Measurements from ENCODE around the gene MAP3K15. TPM values are rescaled to one million over a fixed set of nuclear protein-coding genes. Genes with fewer than 3 reads are reported as not detected.

Gene MAP3K15
- total and polyA plus RNA-seq, 2 of the 13 experiments (the other 11 are each of a cell fraction or from before 2014, with no cell fraction given) = 3.9 to 6.4 TPM

DNA sequence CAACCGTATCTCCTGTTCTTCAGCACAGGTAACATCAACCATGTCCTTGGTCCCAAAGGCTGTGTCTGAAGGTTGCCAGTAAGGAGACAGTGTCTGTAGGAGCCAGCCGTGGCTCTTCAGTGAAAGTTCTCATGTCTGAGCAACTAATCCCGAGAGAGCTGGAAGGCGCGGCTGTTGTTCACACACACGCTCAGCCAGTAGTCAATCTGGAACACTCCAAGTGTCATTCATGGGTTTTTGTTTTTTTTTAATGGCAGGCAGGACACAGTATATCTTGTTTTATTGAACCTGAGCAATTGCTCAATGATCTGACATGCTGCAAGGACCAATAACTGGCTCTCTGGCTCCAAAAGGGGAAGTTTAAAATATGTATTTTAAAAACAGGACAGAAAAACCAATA, 48.4 kb upstream of the MAP3K15 start (continued):
- TF ChIP-seq, protein P1, sequence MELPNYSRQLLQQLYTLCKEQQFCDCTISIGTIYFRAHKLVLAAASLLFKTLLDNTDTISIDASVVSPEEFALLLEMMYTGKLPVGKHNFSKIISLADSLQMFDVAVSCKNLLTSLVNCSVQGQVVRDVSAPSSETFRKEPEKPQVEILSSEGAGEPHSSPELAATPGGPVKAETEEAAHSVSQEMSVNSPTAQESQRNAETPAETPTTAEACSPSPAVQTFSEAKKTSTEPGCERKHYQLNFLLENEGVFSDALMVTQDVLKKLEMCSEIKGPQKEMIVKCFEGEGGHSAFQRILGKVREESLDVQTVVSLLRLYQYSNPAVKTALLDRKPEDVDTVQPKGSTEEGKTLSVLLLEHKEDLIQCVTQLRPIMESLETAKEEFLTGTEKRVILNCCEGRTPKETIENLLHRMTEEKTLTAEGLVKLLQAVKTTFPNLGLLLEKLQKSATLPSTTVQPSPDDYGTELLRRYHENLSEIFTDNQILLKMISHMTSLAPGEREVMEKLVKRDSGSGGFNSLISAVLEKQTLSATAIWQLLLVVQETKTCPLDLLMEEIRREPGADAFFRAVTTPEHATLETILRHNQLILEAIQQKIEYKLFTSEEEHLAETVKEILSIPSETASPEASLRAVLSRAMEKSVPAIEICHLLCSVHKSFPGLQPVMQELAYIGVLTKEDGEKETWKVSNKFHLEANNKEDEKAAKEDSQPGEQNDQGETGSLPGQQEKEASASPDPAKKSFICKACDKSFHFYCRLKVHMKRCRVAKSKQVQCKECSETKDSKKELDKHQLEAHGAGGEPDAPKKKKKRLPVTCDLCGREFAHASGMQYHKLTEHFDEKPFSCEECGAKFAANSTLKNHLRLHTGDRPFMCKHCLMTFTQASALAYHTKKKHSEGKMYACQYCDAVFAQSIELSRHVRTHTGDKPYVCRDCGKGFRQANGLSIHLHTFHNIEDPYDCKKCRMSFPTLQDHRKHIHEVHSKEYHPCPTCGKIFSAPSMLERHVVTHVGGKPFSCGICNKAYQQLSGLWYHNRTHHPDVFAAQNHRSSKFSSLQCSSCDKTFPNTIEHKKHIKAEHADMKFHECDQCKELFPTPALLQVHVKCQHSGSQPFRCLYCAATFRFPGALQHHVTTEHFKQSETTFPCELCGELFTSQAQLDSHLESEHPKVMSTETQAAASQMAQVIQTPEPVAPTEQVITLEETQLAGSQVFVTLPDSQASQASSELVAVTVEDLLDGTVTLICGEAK (IDR thresholded peaks at IDR 0.05) = no peak
- TF ChIP-seq, protein P1 (CRISPR knock-in tag; IDR thresholded peaks at IDR 0.05) = no peak
- TF ChIP-seq ZNF841 (CRISPR knock-in tag; IDR thresholded peaks at IDR 0.05; ENCODE audit: borderline replicate concordance) = no peak

GRCh38 chrX:19563327-19563726, 48.0 kb upstream of the MAP3K15 start:
- in situ Hi-C loops (cut with HindIII; ENCODE audit: extremely low pct_ligation_motif_present, low pct_unique_long_range_greater_than_20kb) = no loop called here
- Histone ChIP-seq H4K20me1 (ENCODE audit: insufficient read depth, low read length) (no peaks in the 10 kb centered on the region), H3K4me1 (ENCODE audit: insufficient read depth, low read length) (peaks cover 31% of the 10 kb centered on the region), H3K27me3 (ENCODE audit: control insufficient read depth in 1 of 2, insufficient read depth in 2 of 2, low read length in 2 of 2) (no peaks in the 10 kb centered on the region), H3K4me3 (replicated peaks in 1 of 3; ENCODE audit: insufficient read depth in 1 of 3, low read depth in 2 of 3, low read length in 3 of 3) (no peak overlapping the region), H3K79me2 (ENCODE audit: insufficient read depth, low read length) (no peaks in the 10 kb centered on the region), H3K9me3 (ENCODE audit: low read length) (no peaks in the 10 kb centered on the region), H3K36me3 (replicated peaks in 1 of 2; ENCODE audit: control insufficient read depth in 1 of 2, insufficient read depth in 2 of 2, low read length in 2 of 2) (no peaks in the 10 kb centered on the region), H2AFZ (ENCODE audit: low read length) (no peak overlapping the region), H3K27ac (ENCODE audit: extremely low read length, insufficient read depth, low read length) (no peak overlapping the region), H3K4me2 (ENCODE audit: low read depth, low read length) (no peak overlapping the region), H3K9ac (ENCODE audit: insufficient read depth, low read depth, low read length) (no peak overlapping the region)
- WGBS (ENCODE audit: low lambda C conversion rate) = 97% methylated on average over 9 of the region's 10 CpGs
- BruUV-seq (replicated peaks) = no TSS peak
- intact Hi-C loops (cut with micrococcal nuclease; ENCODE audit: unreplicated experiment) = no loop called here
- no peak for DNase-seq (ENCODE audit: low spot score)
- POLR2A ChIA-PET = no interaction called here
- CTCF ChIA-PET (ENCODE audit: low intra/inter-chr PET ratio, low total read pairs) = no interaction called here
- ATAC-seq = no peak
- no peak for FAIRE-seq
- TF ChIP-seq REXO4 (CRISPR knock-in tag; IDR thresholded peaks at IDR 0.05; ENCODE audit: borderline replicate concordance) (no peak), ZNF629 (CRISPR knock-in tag; conservative IDR thresholded peaks at IDR 0.05) (no peak), CHD4 (IDR thresholded peaks at IDR 0.05; ENCODE audit: borderline replicate concordance, low read length) (no peak), PLSCR1 (CRISPR knock-in tag; IDR thresholded peaks at IDR 0.05; ENCODE audit: borderline replicate concordance) (no peak), ZNF652 (CRISPR knock-in tag; IDR thresholded peaks at IDR 0.05; ENCODE audit: borderline replicate concordance, low read depth) (no peak), FOSL1 (CRISPR knock-in tag; IDR thresholded peaks at IDR 0.05; ENCODE audit: borderline replicate concordance) (no peak), FOXA3 (CRISPR knock-in tag; IDR thresholded peaks at IDR 0.05) (no peak), HDAC1 (CRISPR knock-in tag; IDR thresholded peaks at IDR 0.05) (no peak), XRCC5 (optimal IDR thresholded peaks at IDR 0.05; ENCODE audit: low read length) (no peak), ZNF572 (CRISPR knock-in tag; IDR thresholded peaks at IDR 0.05) (no peak)
- TF ChIP-seq, protein P2, sequence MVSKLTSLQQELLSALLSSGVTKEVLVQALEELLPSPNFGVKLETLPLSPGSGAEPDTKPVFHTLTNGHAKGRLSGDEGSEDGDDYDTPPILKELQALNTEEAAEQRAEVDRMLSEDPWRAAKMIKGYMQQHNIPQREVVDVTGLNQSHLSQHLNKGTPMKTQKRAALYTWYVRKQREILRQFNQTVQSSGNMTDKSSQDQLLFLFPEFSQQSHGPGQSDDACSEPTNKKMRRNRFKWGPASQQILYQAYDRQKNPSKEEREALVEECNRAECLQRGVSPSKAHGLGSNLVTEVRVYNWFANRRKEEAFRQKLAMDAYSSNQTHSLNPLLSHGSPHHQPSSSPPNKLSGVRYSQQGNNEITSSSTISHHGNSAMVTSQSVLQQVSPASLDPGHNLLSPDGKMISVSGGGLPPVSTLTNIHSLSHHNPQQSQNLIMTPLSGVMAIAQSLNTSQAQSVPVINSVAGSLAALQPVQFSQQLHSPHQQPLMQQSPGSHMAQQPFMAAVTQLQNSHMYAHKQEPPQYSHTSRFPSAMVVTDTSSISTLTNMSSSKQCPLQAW (CRISPR knock-in tag; IDR thresholded peaks at IDR 0.05) = no peak
